ENCODE results near the gene ARFGEF3. TPM values are rescaled to one million over a fixed set of nuclear protein-coding genes. Genes with fewer than 3 reads are reported as not detected.
A peak's percentile ranks its signal among the peaks of the same experiment; 100 is the strongest.
"Not testable (repeated sequence)": the region's sequence is repeated elsewhere in the genome, so short reads cannot be mapped to it uniquely, and the experiment has no call there.

ARFGEF3 gene
- total RNA-seq, 2 donors from 2014 or later: 0.03 TPM; not detected in 1

GRCh38 chr6:138287144-138287955, 125.6 kb downstream of the ARFGEF3 start:
- Mint-ChIP-seq H3K36me3 (ENCODE audit: low read depth) (no peaks in the 10 kb centered on the region), H3K4me1 (peaks cover 3% of the 10 kb centered on the region), H3K27ac (no peak overlapping the region), H3K4me3 (no peak overlapping the region), H3K27me3 (peaks cover 11% of the 10 kb centered on the region)
- ATAC-seq (peak; percentile 60), DNase-seq (peak in 1 of 3 donors; percentile 28)
- no peaks in the 10 kb centered on the region for H3K9me3 ChIP-seq (ENCODE audit: control insufficient read depth, low read length, poor library complexity, severe bottlenecking)

GRCh38 chr6:138288428-138289085, 126.8 kb downstream of the ARFGEF3 start:
- not testable (repeated sequence) for H3K9me3 ChIP-seq (ENCODE audit: control insufficient read depth, low read length, poor library complexity, severe bottlenecking); H3K27ac Mint-ChIP-seq; H3K4me1 Mint-ChIP-seq; H3K4me3 Mint-ChIP-seq; H3K36me3 Mint-ChIP-seq (ENCODE audit: low read depth); ATAC-seq; DNase-seq
- H3K27me3 Mint-ChIP-seq: peaks cover 20% of the 10 kb centered on the region

GRCh38 chr6:138289739-138290138, 128.0 kb downstream of the ARFGEF3 start:
- H3K4me3 Mint-ChIP-seq: peak overlapping the region; percentile 9
- ATAC-seq (no peak), DNase-seq (no peak)
- H3K9me3 ChIP-seq (ENCODE audit: control insufficient read depth, low read length, poor library complexity, severe bottlenecking): no peaks in the 10 kb centered on the region
- peaks cover 20% of the 10 kb centered on the region for H3K27me3 Mint-ChIP-seq
- H3K27ac Mint-ChIP-seq: peak overlapping the region; percentile 34
- peaks cover 3% of the 10 kb centered on the region for H3K4me1 Mint-ChIP-seq
- H3K36me3 Mint-ChIP-seq (ENCODE audit: low read depth): peaks cover 2% of the 10 kb centered on the region

- no peak overlapping the region for H3K4me3 Mint-ChIP-seq
- peaks cover 20% of the 10 kb centered on the region for H3K27me3 Mint-ChIP-seq
- peaks cover 3% of the 10 kb centered on the region for H3K4me1 Mint-ChIP-seq
- DNase-seq (no peak), ATAC-seq (no peak)
- H3K36me3 Mint-ChIP-seq (ENCODE audit: low read depth): peaks cover 2% of the 10 kb centered on the region
- no peaks in the 10 kb centered on the region for H3K9me3 ChIP-seq (ENCODE audit: control insufficient read depth, low read length, poor library complexity, severe bottlenecking)
- H3K27ac Mint-ChIP-seq: no peak overlapping the region
These were observed 128.8 kb downstream of the ARFGEF3 start for GRCh38 chr6:138290423-138290962.

GRCh38 chr6:138291036-138291848, 129.5 kb downstream of the ARFGEF3 start:
- H3K4me1 Mint-ChIP-seq: peaks cover 3% of the 10 kb centered on the region

GRCh38 chr6:138291849-138292181, 130.1 kb downstream of the ARFGEF3 start:
- H3K9me3 ChIP-seq (ENCODE audit: control insufficient read depth, low read length, poor library complexity, severe bottlenecking): no peaks in the 10 kb centered on the region
- Mint-ChIP-seq H3K36me3 (ENCODE audit: low read depth) (peaks cover 4% of the 10 kb centered on the region), H3K27me3 (peaks cover 27% of the 10 kb centered on the region), H3K4me1 (peaks cover 3% of the 10 kb centered on the region), H3K27ac (no peak overlapping the region), H3K4me3 (no peak overlapping the region)
- DNase-seq: no peak
- no peak for ATAC-seq

More at GRCh38 chr6:138291036-138291848, 129.5 kb downstream of the ARFGEF3 start:
- Mint-ChIP-seq H3K27me3 (peaks cover 27% of the 10 kb centered on the region), H3K27ac (no peak overlapping the region), H3K4me3 (no peak overlapping the region), H3K36me3 (ENCODE audit: low read depth) (peaks cover 4% of the 10 kb centered on the region)
- DNase-seq (no peak), ATAC-seq (no peak)
- H3K9me3 ChIP-seq (ENCODE audit: control insufficient read depth, low read length, poor library complexity, severe bottlenecking): no peaks in the 10 kb centered on the region

GRCh38 chr6:138292482-138292881, 130.7 kb downstream of the ARFGEF3 start:
- H3K9me3 ChIP-seq (ENCODE audit: control insufficient read depth, low read length, poor library complexity, severe bottlenecking): no peaks in the 10 kb centered on the region
- Mint-ChIP-seq H3K36me3 (ENCODE audit: low read depth) (peaks cover 4% of the 10 kb centered on the region), H3K27ac (no peak overlapping the region), H3K27me3 (peaks cover 29% of the 10 kb centered on the region), H3K4me3 (no peak overlapping the region), H3K4me1 (peaks cover under 1% of the 10 kb centered on the region)
- ATAC-seq (no peak), DNase-seq (no peak)

- Mint-ChIP-seq H3K4me1 (no peaks in the 10 kb centered on the region), H3K27ac (no peak overlapping the region), H3K4me3 (no peak overlapping the region), H3K36me3 (ENCODE audit: low read depth) (peaks cover 4% of the 10 kb centered on the region), H3K27me3 (peaks cover 39% of the 10 kb centered on the region)
- ATAC-seq: no peak
- no peak for DNase-seq
- no peaks in the 10 kb centered on the region for H3K9me3 ChIP-seq (ENCODE audit: control insufficient read depth, low read length, poor library complexity, severe bottlenecking)
These were observed 132.0 kb downstream of the ARFGEF3 start for GRCh38 chr6:138293428-138294395.

- no peak overlapping the region for H3K27ac Mint-ChIP-seq
- H3K9me3 ChIP-seq (ENCODE audit: control insufficient read depth, low read length, poor library complexity, severe bottlenecking): no peaks in the 10 kb centered on the region
- H3K27me3 Mint-ChIP-seq: peaks cover 52% of the 10 kb centered on the region
- ATAC-seq (no peak), DNase-seq (no peak)
- H3K4me3 Mint-ChIP-seq: no peak overlapping the region
- H3K4me1 Mint-ChIP-seq: no peaks in the 10 kb centered on the region
- peaks cover 4% of the 10 kb centered on the region for H3K36me3 Mint-ChIP-seq (ENCODE audit: low read depth)
These were observed 134.6 kb downstream of the ARFGEF3 start for GRCh38 chr6:138296381-138296780.

- Mint-ChIP-seq H3K4me3 (no peak overlapping the region), H3K27me3 (peaks cover 56% of the 10 kb centered on the region), H3K4me1 (no peaks in the 10 kb centered on the region), H3K36me3 (ENCODE audit: low read depth) (peaks cover 4% of the 10 kb centered on the region), H3K27ac (no peak overlapping the region)
- H3K9me3 ChIP-seq (ENCODE audit: control insufficient read depth, low read length, poor library complexity, severe bottlenecking): no peaks in the 10 kb centered on the region
- DNase-seq: no peak
- ATAC-seq: no peak
These were observed 135.0 kb downstream of the ARFGEF3 start for GRCh38 chr6:138296786-138297185.

GRCh38 chr6:138297761-138298298, 136.1 kb downstream of the ARFGEF3 start:
- no peak overlapping the region for H3K4me3 Mint-ChIP-seq
- H3K36me3 Mint-ChIP-seq (ENCODE audit: low read depth): peaks cover 4% of the 10 kb centered on the region
- peaks cover 55% of the 10 kb centered on the region for H3K27me3 Mint-ChIP-seq
- no peak for DNase-seq
- H3K4me1 Mint-ChIP-seq: no peaks in the 10 kb centered on the region
- no peak for ATAC-seq
- no peak overlapping the region for H3K27ac Mint-ChIP-seq
- H3K9me3 ChIP-seq (ENCODE audit: control insufficient read depth, low read length, poor library complexity, severe bottlenecking): no peaks in the 10 kb centered on the region

- peaks cover 2% of the 10 kb centered on the region for H3K36me3 Mint-ChIP-seq (ENCODE audit: low read depth)
- peaks cover 53% of the 10 kb centered on the region for H3K27me3 Mint-ChIP-seq
- no peak overlapping the region for H3K4me3 Mint-ChIP-seq
- DNase-seq (no peak), ATAC-seq (no peak)
- no peaks in the 10 kb centered on the region for H3K9me3 ChIP-seq (ENCODE audit: control insufficient read depth, low read length, poor library complexity, severe bottlenecking)
- H3K27ac Mint-ChIP-seq: no peak overlapping the region
- H3K4me1 Mint-ChIP-seq: no peaks in the 10 kb centered on the region
These were observed 138.7 kb downstream of the ARFGEF3 start for GRCh38 chr6:138300469-138300868.
